ENCODE measurements around the gene PCSK2. TPM values are rescaled to one million over a fixed set of nuclear protein-coding genes. Genes with fewer than 3 reads are reported as not detected.
"Not testable (repeated sequence)": the region's sequence is repeated elsewhere in the genome, so short reads cannot be mapped to it uniquely, and the experiment has no call there.

The PCSK2 gene
- polyA plus RNA-seq, 3 donors = not detected

DNA sequence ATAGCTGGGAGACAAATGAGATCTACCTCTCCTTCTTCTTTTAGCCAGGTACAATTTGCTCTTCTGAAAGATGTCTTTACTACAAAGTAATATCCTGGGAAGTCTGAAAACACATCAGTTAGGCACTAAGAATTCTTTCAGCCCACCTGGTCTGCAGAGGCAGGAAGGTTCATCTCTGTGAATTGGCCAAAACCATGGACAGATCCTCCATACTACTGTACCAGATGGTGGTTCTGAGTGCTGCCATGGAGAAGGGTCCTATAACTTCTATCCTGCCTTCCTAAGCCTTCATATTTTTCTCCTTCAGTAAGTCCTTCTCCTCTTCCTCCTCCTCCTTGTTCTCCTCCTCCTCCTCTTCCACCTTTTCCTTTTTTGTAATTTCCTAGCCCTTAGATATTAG, 11.7 kb upstream of the PCSK2 start:
- peaks cover 0 to 4% (median 0%) of the 10 kb centered on the region in 7 donors for H3K9me3 Mint-ChIP-seq
- H3K27ac Mint-ChIP-seq = no peak overlapping the region
- TF ChIP-seq, protein P1, sequence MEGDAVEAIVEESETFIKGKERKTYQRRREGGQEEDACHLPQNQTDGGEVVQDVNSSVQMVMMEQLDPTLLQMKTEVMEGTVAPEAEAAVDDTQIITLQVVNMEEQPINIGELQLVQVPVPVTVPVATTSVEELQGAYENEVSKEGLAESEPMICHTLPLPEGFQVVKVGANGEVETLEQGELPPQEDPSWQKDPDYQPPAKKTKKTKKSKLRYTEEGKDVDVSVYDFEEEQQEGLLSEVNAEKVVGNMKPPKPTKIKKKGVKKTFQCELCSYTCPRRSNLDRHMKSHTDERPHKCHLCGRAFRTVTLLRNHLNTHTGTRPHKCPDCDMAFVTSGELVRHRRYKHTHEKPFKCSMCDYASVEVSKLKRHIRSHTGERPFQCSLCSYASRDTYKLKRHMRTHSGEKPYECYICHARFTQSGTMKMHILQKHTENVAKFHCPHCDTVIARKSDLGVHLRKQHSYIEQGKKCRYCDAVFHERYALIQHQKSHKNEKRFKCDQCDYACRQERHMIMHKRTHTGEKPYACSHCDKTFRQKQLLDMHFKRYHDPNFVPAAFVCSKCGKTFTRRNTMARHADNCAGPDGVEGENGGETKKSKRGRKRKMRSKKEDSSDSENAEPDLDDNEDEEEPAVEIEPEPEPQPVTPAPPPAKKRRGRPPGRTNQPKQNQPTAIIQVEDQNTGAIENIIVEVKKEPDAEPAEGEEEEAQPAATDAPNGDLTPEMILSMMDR (IDR thresholded peaks at IDR 0.05) = no peak
- Histone ChIP-seq H3K9ac (ENCODE audit: insufficient read depth, low read length, poor library complexity, severe bottlenecking) (no peak overlapping the region), H3K4me3 (replicated peaks in 1 of 3; ENCODE audit: low read depth in 2 of 3, low read length in 3 of 3) (no peak overlapping the region), H3K9me3 (replicated peaks in 1 of 2; ENCODE audit: control insufficient read depth in 1 of 2, insufficient read depth in 1 of 2, low read length in 2 of 2) (no peaks in the 10 kb centered on the region), H4K20me1 (ENCODE audit: insufficient read depth, low read length) (no peaks in the 10 kb centered on the region), H3K27ac (ENCODE audit: low read depth in 1 of 2, low read length in 2 of 2) (no peak overlapping the region), H3K27me3 (ENCODE audit: control insufficient read depth in 2 of 2, insufficient read depth in 2 of 2, low read length in 2 of 2) (no peaks in the 10 kb centered on the region), H3K79me2 (ENCODE audit: insufficient read depth, low read length) (no peaks in the 10 kb centered on the region), H3K36me3 (replicated peaks in 1 of 2; ENCODE audit: control insufficient read depth in 1 of 2, insufficient read depth in 2 of 2, low read length in 2 of 2) (no peaks in the 10 kb centered on the region), H2AFZ (ENCODE audit: insufficient read depth, low read depth, low read length, poor library complexity, severe bottlenecking) (no peak overlapping the region), H3K4me1 (ENCODE audit: control insufficient read depth in 1 of 2, insufficient read depth in 2 of 2, low read length in 2 of 2) (no peaks in the 10 kb centered on the region), H3K4me2 (replicated peaks; ENCODE audit: extremely low read depth, low read length, poor library complexity, severe bottlenecking) (no peak overlapping the region)
- no peaks in the 10 kb centered on the region for H3K36me3 Mint-ChIP-seq
- H3K4me3 Mint-ChIP-seq = no peak overlapping the region
- no peak for DNase-seq
- peaks cover 0 to 2% (median 0%) of the 10 kb centered on the region in 3 donors for H3K27me3 Mint-ChIP-seq (ENCODE audit: low read depth in 3 of 3)
- no peaks in the 10 kb centered on the region for H3K4me1 Mint-ChIP-seq
- intact Hi-C loops (cut with micrococcal nuclease) = no loop called here

DNA sequence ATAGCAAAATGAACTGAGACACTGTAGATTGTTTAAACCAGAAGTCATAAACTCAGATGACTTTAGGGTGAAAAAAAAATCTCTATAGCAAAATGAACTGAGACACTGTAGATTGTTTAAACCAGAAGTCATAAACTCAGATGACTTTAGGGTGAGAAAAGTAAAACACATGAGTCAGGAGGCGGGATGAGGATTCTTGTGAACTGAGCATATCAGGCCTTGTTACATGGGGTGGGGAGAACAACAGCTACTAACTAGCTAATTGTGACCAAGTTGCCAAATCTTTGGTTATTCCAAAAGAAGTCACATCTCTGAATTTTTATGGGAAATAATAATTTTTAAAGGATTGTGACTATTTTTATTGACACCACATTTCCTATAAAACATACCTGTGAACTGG, 7.0 kb upstream of the PCSK2 start:
- H3K4me3 ChIP-seq (replicated peaks in 1 of 3; ENCODE audit: low read depth in 2 of 3, low read length in 3 of 3); H2AFZ ChIP-seq (ENCODE audit: insufficient read depth, low read depth, low read length, poor library complexity, severe bottlenecking); H3K4me1 Mint-ChIP-seq; H3K27me3 Mint-ChIP-seq (ENCODE audit: low read depth in 3 of 3); H4K20me1 ChIP-seq (ENCODE audit: insufficient read depth, low read length); H3K79me2 ChIP-seq (ENCODE audit: insufficient read depth, low read length); H3K4me1 ChIP-seq (ENCODE audit: control insufficient read depth in 1 of 2, insufficient read depth in 2 of 2, low read length in 2 of 2); intact Hi-C loops (cut with micrococcal nuclease); H3K27ac ChIP-seq (ENCODE audit: low read depth in 1 of 2, low read length in 2 of 2); H3K9me3 ChIP-seq (replicated peaks in 1 of 2; ENCODE audit: control insufficient read depth in 1 of 2, insufficient read depth in 1 of 2, low read length in 2 of 2); H3K27ac Mint-ChIP-seq; H3K36me3 ChIP-seq (replicated peaks in 1 of 2; ENCODE audit: control insufficient read depth in 1 of 2, insufficient read depth in 2 of 2, low read length in 2 of 2); DNase-seq; H3K36me3 Mint-ChIP-seq; H3K9ac ChIP-seq (ENCODE audit: insufficient read depth, low read length, poor library complexity, severe bottlenecking); H3K9me3 Mint-ChIP-seq; H3K27me3 ChIP-seq (ENCODE audit: control insufficient read depth in 2 of 2, insufficient read depth in 2 of 2, low read length in 2 of 2); H3K4me3 Mint-ChIP-seq; H3K4me2 ChIP-seq (replicated peaks; ENCODE audit: extremely low read depth, low read length, poor library complexity, severe bottlenecking): not testable (repeated sequence)
- whole genome bisulfite sequencing (ENCODE audit: insufficient coverage) = 100% methylated on average over 1 of the region's 1 CpG

All from CD14-positive monocyte (primary cell).